HepG2 (cell line): ENCODE results near the gene MYL6. TPM values are rescaled to one million over a fixed set of nuclear protein-coding genes. Genes with fewer than 3 reads are reported as not detected.

Experiments used
- ARNTL ChIP-seq: sonication (generic); formaldehyde crosslinking; IDR thresholded peaks from 2 replicates; pipeline ENCODE4 v1.4.0; 2020; ENCODE audit warnings: mild to moderate bottlenecking, missing genetic modification reagents
- ATF7 ChIP-seq, 2 experiments: fragments of 450-650 bp in 1 of 2; sonication (generic) in 1 of 2; formaldehyde crosslinking in 1 of 2; IDR thresholded peaks; 2 replicates each; pipeline versions ENCODE4 v1.4.0 to v1.6.1; 2016 to 2020; ENCODE audit warnings: antibody characterized with exemption in 1 of 2, mild to moderate bottlenecking in 1 of 2, missing genetic modification reagents in 1 of 2
- NFYC ChIP-seq: IDR thresholded peaks from 2 replicates; pipeline ENCODE4 v1.6.1; 2016; ENCODE audit warnings: missing genetic modification reagents, missing compliant biosample characterization
- PHF20 ChIP-seq: sonication (generic); formaldehyde crosslinking; IDR thresholded peaks from 2 replicates; pipeline ENCODE4 v1.5.0; 2020; ENCODE audit warnings: mild to moderate bottlenecking, missing genetic modification reagents
- PHF8 ChIP-seq: sonication (generic); formaldehyde crosslinking; IDR thresholded peaks from 2 replicates; pipeline ENCODE4 v1.5.0; 2020; ENCODE audit warnings: missing genetic modification reagents
- RAD21 ChIP-seq: fragments of 450-650 bp; formaldehyde crosslinking; IDR thresholded peaks from 2 replicates; pipeline ENCODE4 v1.5.0; 2020; ENCODE audit warnings: mild to moderate bottlenecking
- SAFB2 ChIP-seq: sonication (generic); formaldehyde crosslinking; IDR thresholded peaks from 2 replicates; pipeline ENCODE4 v1.5.1; 2020; ENCODE audit warnings: missing genetic modification reagents, low read depth, mild to moderate bottlenecking, borderline replicate concordance
- ZHX2 ChIP-seq, 2 experiments: sonication (generic) in 1 of 2; formaldehyde crosslinking in 1 of 2; IDR thresholded peaks; 2 replicates each; pipeline versions ENCODE4 v1.6.1 to v1.9.0; 2014 to 2022; ENCODE audit warnings: antibody characterized with exemption in 1 of 2, borderline replicate concordance in 1 of 2, inconsistent platforms in 1 of 2, low read depth in 1 of 2, missing genetic modification reagents in 1 of 2
- ZNF281 ChIP-seq: sonication (generic); formaldehyde crosslinking; IDR thresholded peaks from 2 replicates; pipeline ENCODE4 v1.4.0; 2020; ENCODE audit warnings: missing genetic modification reagents, borderline replicate concordance
- ZNF292 ChIP-seq: sonication (generic); formaldehyde crosslinking; IDR thresholded peaks from 2 replicates; pipeline ENCODE4 v1.8.1; 2022; ENCODE audit warnings: mild to moderate bottlenecking, low read depth, missing genetic modification reagents, borderline replicate concordance
- ZNF503 ChIP-seq: sonication (generic); formaldehyde crosslinking; IDR thresholded peaks from 2 replicates; pipeline ENCODE4 v1.4.0; 2020; ENCODE audit warnings: missing genetic modification reagents
- ZNF781 ChIP-seq: sonication (generic); formaldehyde crosslinking; IDR thresholded peaks from 2 replicates; pipeline ENCODE4 v1.5.1; 2020; ENCODE audit warnings: borderline replicate concordance, mild to moderate bottlenecking, missing genetic modification reagents; ENCODE audit errors: not compliant biosample characterization
- polyA plus RNA-seq, 8 experiments: library from polyadenylated mRNA; depleted of rRNA in 3 of 8; stranded (reverse) in 7 of 8; unstranded in 1 of 8; fragments of >200 nt; fragmentation: Illumina TruSeq in 4 of 8; extraction: Trizol in 4 of 8; gene quantifications; 2 replicates each; pipeline versions ENCODE4 v1.2.1 to v1.2.3, GENCODE V29; 2011 to 2016; ENCODE audit warnings: low read depth in 4 of 8, missing spikeins in 1 of 8, mixed read lengths in 1 of 8; ENCODE audit not compliant: insufficient read depth in 1 of 8
- total RNA-seq, 5 experiments: library from RNA; depleted of rRNA; stranded (reverse); fragments of >200 nt; fragmentation: Illumina TruSeq; extraction: Trizol; gene quantifications; 2 replicates each; pipeline ENCODE4 v1.2.3, GENCODE V29; 2016; ENCODE audit warnings: low read depth in 1 of 5

The MYL6 gene
- total and polyA plus RNA-seq, 2 of the 13 experiments (the other 11 are each of a cell fraction or from before 2014, with no cell fraction given): 1,127 to 1,192 TPM

- TF ChIP-seq ZNF781: no peak
- TF ChIP-seq PHF20 (CRISPR knock-in tag): 0 out of 2 replicates have a peak, but pooled peaks have one; percentile 2
- 0 out of 2 replicates have a peak, but pooled peaks have one; percentile 14 for TF ChIP-seq ZNF292 (CRISPR knock-in tag)
- TF ChIP-seq SAFB2 (CRISPR knock-in tag): 0 out of 2 replicates have a peak, but pooled peaks have one; percentile 41
- peak; percentile 30; the same call in 1 of the 2 replicates for TF ChIP-seq RAD21
- TF ChIP-seq NFYC (CRISPR knock-in tag): no peak
- no peak for TF ChIP-seq ATF7 (IDR thresholded peaks at IDR 0.05)
- TF ChIP-seq ATF7 (CRISPR knock-in tag; IDR thresholded peaks at IDR 0.05): peak; percentile 32; the same call in 1 of the 2 replicates
- TF ChIP-seq ARNTL: no peak
- no peak for TF ChIP-seq ZHX2 (IDR thresholded peaks at IDR 0.05; ENCODE audit: low read depth)
- no peak for TF ChIP-seq ZHX2 (CRISPR knock-in tag; IDR thresholded peaks at IDR 0.05; ENCODE audit: borderline replicate concordance)
- peak; percentile 36; the same call in 1 of the 2 replicates for TF ChIP-seq ZNF281 (CRISPR knock-in tag)
- 0 out of 2 replicates have a peak, but pooled peaks have one; percentile 34 for TF ChIP-seq ZNF503 (CRISPR knock-in tag)
- TF ChIP-seq PHF8: peak; percentile 24; the same call in 1 of the 2 replicates
These were observed 744 bp upstream of the MYL6 start (continued) for GRCh38 chr12:56157201-56158028.
